Activated CD4-positive, alpha-beta T cell treated with anti-CD3 and anti-CD28 coated beads, Interleukin-10, Interleukin-2, amounts not matched to agents 100 ng/mL and 50 ng/mL, durations not matched to agents 16 hours and 8 hours (primary cell): ENCODE data around the gene HOXD8.

Experiments
- DNase-seq: peaks from one replicate; pipeline ENCODE4 v3.0.0-alpha.2; 2020

The HOXD8 gene

DNA sequence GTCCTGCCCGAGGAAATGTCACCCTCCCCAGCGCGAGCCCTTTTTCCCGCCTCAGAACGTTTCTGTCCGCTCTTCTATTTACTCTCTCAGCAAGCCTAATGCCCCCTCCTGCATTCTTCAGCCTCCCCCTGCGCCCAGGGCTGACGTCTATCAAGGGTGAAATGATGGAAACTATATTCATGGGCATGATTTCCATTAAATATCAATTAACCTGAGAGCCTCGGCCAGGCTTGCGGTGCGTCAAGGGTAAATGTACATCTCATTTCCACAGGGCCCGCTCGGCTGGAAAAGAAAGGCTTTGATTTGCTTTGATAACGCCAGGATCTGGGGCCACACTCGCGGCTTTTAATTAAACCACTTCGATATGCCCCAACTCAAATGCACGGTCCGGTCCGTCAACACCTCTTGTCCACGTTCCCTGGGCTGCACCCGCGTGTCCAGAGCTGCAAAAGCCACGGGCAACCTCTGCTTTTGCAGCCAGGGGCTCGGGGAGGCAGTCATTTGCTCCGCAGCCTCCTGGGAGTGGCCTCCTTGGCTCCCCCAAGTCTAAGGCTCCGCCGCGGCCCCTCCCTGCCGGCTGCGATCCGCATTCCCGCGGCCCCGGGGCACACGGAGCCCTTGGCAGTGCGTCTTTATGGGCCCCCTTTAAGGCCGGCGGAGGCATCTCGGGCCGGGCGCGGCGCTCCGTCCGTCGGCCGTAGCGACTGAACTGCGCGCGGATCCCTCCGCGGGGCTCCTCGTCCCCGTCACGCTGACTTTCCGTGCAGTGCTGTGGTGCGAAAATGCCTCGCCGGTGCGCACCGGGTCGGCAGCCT is at the start of gene HOXD8:
Gene HOXD8 (plus strand): TSS at position 724 of the 815 bp plus-strand sequence. CDS start 662 bp downstream, outside the sequence.
- no peak for DNase-seq

DNA sequence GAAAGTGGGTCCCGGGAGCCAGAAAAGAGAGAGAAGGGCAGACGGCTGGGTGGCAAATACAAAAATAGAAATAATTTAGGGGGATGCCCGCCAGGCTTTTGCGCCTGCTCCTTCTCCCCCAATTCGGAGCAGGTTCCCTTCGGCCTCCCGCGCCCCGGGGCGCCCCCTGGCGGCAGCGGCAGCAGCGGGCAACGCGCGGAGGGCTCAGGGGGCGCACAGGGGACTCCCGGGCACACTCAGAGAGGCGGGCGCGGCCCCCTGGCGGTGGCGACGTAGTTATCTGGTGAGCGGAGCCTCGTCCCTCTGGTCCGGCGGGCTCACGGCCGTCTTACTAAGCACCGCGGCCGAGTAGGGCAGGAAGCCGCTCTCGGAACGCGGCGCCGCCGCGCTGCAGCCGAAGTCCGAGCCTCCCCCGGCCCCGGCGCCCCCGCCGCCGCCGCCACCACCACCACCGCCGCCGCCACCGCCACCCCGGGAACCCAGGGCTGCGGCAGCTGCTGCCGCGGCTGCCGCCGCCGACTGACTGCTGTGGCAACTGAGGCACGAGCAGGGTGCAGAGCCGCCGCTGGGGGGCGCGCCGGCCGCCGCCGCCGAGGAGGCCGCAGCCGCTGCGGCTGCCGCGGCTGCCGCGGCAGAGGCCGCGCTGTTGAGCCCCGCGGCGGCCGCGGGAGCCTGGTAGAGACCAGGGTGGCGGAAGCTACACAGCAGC is 49.5 kb upstream of the HOXD8 start:
- peak; percentile 44 for DNase-seq

DNA sequence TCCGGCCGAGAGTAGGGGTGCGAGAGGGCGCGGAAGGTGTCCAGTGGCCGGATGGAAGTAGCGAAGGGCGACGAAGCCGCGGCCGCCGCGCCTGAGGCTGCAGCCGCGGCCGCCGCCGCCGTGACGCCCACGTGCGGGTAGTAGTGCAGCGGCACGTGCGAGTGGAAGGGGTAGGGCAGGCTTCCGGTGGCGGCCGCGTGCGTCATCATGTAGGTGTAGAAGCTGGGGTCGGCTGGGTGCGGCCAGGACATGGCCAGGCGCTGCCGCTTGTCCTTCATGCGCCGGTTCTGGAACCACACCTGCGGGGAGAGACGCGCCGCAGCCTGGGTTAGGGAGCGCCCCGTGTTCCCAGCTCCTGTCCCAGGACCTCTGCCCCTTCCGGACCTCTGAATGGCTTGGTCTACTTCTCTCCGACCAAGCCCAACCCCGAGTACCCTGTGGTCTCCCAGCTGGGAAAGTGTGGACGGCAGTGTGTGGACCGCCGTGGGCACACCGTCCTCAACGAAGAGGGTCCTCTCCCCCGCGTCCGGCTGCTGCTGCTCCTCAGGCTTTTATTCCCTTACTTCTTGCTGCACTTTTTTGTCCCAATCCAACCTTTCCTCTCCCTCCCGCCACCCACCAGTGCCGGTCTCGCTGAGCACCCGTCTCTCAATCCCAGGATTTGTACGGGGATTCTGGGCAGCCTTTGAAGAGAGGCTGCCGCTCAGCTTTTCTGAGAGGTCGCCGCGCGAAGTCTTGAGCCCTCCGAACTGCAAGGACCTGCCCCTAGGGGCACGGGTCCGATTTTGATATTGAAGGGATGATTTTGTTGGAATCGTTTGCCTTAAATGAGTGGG is 48.7 kb upstream of the HOXD8 start:
- no peak for DNase-seq

DNA sequence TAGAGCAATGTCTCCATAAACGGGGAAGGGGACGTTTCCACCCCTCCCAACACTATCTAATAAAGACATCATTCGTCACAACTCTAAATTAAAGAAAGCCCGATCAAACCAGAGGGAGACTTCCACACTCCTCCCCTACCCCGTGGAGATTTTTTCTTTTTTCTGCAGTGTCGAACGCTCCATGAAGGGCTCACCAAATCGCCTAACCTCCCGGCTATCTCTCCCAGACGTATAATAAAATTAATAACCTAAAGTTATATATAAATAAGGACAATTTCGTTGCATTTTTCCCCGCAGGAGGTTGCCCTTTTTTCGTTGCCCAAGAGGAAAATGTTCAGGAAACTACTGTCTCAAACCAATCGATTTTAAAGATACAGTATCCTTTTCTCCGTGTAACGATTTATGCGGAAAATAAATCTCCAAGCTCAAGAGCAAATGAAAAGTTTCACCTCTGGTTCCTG is 48.1 kb upstream of the HOXD8 start:
- DNase-seq: no peak

DNA sequence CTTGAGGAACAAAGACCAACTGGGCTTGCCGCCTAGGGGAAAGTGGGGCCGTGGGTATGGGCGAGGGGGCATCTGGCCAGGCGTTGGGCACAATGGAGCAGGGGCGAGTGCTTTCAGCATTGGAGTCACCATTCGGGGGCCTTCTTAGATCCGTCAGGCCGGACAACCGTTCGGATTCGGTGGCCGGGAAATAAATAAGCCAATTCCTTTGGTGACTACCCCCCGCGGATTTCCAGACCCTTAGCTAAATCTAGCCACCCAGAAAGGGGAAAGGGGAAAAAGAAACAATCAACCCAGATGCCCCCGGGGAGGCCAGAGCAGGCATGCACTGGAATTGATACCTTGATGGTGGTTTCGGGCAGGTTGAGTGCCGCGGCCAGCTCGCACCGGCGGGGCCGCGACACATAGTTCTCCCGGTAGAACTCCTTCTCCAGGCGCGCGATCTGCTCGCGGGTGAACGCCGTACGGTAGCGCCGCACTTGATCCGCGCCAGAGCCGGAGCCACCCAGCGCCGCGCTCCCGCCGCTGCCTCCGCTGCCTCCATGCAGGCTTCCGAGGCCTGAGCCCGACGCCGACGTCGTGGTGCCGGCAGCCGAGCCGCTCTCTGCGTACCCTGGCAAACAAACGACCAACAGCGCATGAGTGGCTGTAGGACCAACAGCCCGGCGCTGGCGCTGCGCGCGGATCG is 47.5 kb upstream of the HOXD8 start:
- DNase-seq: no peak

DNA sequence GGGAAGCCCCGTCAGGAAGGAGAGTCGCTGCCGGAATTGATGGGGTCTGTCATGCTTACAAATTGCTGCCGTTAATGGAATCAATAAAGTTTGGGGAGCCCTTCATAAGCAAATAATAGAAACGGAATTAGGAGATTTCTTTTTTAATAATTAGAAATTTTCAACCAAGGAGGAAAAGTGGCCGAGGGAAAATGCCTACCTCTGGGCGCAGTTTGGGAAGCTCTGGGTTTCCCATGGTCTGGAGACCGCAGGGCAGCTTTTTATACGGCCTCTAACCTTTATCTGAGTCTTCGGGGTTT is 47.0 kb upstream of the HOXD8 start:
- DNase-seq: no peak

DNA sequence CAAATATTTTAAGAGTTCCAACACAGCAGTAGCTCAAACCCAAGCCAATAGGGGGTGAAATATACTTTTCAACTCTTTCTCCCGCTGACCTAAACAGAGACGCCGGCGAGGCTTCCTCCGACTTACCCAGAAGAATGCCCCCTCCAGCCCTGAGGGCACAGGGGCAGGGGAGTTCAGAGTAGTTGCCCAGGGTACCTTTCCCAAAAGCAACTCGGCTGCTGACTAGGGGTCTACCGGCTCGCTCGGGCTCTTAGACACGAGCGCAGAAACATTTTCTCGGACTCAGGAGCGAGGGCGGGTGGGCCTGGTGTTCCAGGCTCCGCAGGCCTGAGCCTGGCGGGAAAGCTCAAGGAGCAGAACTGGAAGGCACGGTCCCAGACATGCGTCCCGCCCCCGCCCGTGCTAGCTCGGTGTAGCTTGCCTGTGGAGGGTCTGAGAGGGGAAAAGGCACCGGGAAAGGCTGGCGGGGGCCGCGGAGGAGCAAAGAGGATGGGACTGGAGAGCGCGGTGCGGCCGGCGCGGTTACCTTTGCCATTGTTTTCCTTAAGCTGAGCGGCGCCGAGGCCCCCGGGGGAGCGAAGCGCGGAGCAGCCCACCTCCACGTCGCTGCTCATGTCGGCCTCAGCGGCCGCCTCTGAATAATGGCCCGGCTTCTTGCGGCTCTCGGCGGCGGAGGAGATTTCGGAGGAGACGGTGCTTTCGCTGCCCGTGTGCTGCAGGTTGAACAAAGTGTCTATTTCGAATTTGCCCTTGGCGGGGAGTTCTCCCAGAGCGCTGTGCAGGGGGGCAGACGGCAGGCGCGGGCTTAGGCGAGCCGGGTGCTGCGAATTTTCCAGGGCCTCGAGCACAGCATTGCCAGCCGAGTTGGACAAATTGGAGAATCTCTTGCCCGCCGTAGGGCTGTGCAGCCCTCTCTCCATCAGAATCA is 46.4 kb upstream of the HOXD8 start:
- no peak for DNase-seq

DNA sequence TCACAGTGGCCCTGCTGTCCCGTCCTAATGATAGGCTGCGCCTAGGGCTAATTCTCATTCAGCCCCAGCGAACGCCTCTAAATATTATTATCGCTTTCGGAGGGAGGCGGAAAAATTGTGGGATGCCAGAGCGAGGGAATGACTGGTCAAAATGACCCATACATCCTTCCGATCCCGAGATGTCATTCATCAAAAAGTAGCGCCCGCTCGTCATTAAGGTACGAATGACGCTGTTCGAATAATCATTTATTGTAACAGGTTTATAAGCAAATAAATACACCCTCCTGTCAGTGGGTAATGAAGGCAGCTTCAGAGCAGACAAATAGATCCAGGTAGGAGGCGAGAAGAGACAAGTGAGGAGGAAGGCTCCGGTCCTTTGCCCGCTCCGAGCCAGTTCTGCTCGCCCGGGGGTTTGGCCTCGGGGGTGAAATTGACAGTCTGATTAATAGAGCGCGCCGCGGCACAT is 45.7 kb upstream of the HOXD8 start, which contains the start of gene EVX2:
Gene EVX2 (minus strand): TSS at position 167 of the 466 bp plus-strand sequence. CDS start 186 bp downstream, outside the sequence.
- DNase-seq: no peak

DNA sequence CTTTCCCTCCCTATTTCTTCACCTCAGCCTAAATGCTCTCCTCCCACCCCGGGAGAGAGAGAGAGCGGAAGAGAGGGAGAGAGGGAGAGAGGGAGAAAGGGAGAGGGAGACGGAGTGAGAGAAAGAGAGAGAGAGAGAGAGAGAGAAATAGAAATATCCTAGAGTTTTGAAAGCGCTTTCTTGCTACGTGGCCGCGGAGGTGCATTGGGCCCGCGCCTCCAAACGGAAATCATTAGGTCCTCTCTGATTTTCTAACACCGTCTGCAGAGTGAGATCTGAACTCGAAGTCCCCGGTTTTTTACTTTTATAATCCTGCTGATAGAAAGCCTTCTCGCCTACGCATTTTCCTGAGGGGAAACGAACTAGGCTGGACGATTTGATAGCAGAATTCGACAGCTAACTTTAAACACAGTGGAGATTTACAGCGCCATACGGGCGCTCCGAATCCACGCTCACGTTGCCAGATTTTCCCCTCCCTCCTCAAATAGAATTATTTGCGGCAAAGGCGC is 44.8 kb upstream of the HOXD8 start:
- DNase-seq: no peak

DNA sequence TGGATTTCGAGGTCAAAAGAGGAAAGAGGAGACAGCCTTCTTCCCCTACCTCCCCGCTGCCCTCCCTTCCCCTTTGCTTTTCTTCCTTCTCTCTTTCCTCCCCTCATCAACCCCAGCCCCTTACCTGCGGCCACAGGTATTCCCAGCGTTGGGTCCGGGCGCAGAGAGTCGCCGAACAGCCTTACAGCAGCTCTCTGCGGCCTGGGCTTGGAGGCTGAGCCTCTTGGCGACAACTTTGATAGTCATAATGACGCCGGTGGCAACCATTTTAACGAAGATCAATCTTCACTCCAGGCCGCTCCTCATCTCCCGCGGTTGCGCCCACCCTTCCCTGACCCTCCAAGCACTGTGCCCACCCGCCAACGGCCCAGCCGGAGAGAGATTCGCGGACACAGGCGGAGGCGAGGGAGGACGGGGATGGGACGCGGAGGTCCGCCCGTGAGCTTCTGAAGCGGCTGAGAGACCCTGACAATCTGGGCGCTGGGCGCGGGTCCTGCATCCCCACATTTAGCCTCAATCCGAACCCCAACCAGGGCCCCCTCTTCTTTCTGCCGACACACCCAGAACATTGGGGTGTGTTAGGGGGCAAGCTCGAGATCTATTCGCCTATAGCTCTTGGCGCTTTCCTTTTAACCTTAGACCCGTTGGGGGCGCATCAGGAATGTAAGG is 44.3 kb upstream of the HOXD8 start:
- no peak for DNase-seq

DNA sequence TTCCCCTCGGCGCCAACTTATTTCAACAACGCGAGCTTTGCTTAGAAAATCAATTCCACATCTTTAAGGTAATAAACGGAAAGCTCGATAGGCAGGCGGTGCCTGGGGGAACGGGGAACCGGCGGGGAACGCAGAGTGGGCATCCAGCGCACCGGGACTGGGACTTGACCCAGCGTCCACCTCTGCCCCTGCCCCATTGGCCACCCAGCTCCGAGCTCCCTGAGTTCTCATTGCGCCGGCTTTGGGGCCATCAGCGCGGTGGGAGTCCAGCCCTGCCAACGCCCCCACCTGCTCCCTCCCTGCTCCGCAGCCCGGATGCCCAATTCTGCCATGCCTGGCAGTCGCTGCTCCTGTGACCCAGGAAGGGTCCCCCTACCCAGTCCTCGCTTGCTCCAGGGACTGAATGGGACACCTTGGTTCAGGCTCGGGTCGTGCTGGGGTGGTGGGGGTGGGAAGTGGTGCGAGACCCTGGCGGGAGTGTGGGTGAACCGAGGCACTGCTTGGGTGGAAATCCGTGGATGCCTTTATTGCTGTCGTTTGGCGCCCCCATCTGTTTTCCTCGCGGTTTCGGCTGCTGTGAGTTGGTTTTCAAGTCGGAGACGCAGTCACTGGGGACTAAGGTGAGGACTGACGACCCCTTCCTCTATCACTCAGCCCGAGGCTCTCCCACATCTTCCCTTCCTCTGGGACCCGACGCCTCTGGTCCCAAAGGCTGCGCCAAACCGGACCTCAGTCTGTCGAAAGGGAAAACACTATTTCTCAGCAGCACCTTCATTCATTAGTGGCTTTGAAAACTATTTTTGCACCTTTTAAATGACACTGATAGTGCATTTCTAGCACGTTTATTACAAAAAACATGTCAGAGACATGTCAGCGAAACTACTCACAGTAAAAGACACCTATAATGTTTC is 43.4 kb upstream of the HOXD8 start:
- no peak for DNase-seq

DNA sequence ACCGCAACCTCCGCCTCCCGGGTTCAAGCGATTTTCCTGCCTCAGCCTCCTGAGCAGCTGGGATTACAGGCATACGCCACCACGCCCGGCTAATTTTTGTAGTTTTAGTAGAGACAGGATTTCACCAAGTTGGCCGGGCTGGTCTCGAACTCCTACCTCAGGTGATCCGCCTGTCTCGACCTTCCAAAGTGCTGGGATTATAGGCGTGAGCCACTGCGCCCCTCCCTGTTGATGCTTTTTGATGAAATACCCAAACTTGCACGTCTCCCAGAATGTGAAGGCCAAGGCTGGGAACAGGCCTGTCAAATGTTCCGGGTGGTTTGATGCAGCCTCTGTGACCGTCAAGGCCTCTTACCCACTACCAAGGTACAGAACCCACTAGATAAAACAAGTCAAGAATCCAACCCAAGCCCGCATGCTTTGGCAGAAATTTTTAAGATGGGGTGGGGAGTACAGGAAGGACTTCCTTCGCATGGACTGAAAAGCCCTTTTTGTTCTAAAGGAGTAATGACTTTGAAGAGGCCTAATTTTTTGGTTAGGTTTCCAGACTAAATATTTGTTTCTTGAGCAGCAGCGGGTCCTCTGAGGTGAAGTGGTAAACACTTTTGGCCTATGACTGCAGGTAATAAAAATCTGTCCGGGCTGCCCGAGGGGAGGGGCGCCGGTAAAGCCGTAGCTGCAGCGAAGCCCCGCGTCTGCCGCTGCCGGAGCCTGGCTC is 42.0 kb upstream of the HOXD8 start:
- no peak for DNase-seq

DNA sequence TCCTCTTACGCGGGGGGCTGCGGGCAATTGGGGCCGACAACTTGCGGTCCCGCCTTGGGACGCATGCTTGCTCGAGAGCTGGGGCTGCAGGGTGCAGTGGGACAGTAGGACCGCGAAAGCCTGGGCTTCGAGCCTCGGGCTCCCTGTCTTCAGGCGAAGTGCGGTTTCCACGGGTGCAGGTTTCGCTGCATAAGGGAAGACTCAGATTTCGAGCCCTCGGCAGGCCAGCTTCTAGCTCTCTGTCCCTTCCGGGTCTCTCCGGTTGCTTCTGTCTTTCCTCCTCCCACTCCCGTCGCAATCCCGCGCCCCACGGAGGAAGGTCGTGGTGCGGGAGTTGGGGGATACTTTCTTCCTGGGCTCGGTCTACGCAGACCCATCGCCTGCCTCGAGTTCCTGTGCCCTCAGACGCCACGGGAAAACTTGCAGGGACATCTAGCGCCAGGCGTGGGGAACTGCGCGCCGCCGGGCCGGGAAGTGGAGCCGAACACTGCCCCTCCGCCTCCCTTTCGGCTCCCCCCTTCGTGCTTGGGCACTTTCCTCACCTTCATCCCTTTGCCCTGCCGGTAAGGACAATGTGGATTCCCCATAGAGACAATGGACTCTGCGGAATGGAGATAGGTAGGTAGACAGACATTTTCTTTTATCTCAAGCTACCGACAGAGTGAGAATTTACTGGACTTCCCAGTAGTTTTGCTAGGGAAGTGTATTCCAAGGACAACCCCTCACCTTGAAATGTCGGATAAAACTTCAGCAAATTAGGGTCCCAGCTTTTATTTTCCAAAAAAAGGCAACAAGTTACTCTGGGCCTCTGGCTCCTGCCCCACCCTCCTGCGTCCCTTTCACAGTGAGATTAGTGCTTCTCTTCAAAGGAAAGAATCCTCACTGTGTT is 41.2 kb upstream of the HOXD8 start:
- DNase-seq: peak; percentile 32

DNA sequence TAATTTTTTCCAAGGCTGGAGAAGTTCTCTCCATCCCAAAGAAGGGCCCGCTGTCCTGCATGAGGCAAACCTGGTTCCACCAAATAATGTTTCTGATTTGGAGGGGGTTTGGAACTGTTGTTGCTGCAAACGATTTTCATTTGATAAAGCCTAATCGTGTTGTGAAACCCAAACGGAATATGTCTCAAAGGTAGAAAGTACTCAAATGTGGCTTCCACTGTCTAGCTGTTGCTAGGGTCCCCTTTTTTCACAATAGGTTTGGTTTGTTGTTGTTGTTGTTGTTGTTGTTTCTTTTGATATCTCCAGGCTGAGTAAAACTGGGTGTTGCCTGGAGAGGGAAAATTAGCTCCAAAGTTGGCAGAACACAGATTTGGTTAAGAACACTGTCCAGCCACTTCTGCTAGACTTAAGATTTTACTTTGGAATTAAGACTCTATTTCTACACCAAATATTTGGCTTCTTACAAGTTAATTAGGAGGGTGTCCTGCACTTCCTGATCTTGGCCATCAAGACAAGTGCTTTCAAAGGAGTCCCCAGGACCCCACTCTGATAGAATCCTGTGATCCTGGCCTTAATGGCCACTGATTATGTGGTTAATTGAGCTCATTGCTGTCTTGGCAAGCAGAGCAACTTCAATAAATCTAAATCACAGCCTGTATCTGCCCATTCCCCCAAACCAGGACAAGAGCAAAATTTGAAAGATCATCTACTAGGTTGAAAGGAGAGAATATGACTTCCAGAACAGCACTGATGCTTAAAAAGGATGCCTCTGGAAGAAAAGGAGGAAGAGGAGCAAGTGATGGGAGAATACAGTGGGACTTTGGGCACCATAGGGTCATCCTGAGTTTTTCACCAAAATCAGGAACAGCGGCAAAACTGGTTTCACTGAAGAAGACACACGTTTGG is 40.3 kb upstream of the HOXD8 start:
- DNase-seq: no peak

DNA sequence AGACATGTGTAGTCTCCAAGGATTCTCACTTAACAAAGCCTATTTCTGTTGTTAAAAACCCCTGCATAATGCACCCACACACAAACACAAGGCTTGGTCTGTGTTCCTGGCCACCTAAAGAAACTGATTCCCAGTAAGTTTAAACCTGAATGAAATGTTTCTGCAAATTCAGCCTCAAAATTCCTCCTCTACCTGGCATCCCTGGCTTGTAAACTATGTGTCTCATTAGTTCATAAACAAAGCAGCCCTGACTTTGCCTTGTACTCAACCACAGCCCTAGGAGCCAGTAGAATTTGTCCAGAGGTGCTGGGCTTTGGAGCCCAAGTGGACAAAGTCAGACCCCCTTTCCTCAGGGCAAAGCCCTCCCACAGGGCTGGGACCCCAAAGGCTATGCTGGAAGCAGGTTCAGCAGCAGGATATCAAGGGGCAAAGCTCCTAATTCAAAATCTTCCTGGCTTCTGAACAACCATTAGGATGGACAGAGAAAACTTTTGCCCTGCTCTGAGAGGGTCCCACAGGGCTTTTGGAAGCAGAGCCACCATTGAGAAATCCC is 39.6 kb upstream of the HOXD8 start:
- no peak for DNase-seq

DNA sequence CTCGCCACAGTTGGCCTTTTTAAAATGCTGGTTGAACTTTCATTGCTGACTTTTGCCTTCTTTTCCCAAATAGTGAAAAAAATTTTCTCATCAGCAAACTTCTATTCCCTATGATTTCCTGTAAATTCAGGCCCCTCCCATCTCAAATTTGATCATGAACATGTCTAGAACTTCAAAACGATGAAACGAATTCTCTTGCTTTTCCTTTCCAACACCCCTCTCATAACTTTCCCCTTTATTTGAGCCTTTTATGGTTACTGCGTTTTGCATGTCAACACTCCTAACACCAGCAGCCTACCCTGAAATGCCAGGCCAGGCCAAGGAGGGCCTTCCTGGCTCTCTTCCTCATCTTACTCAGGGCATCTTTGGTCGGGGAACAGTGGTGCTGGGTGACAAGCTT is 38.6 kb upstream of the HOXD8 start:
- no peak for DNase-seq
